Hepatocyte (in vitro differentiated cells): Measurements from ENCODE around the gene NAP1L2. TPM values are rescaled to one million over a fixed set of nuclear protein-coding genes. Genes with fewer than 3 reads are reported as not detected.
"Not testable (repeated sequence)": the region's sequence is repeated elsewhere in the genome, so short reads cannot be mapped to it uniquely, and the experiment has no call there.

Experiments
- DNase-seq: peaks from one replicate; pipeline ENCODE4 v3.0.0-alpha.2; 2016; ENCODE audit warnings: low spot score
- H2AFZ ChIP-seq: fragments of 200-600 bp; sonication (generic); 2 replicates; pipeline ENCODE4 v1.6.0; 2016; ENCODE audit warnings: antibody characterized with exemption, mild to moderate bottlenecking
- H3K27ac ChIP-seq: fragments of 200-600 bp; sonication (generic); 2 replicates; pipeline ENCODE4 v1.5.1; 2016; ENCODE audit warnings: mild to moderate bottlenecking
- H3K27me3 ChIP-seq: fragments of 200-600 bp; sonication (generic); 2 replicates; pipeline ENCODE4 v1.6.1; 2016
- H3K36me3 ChIP-seq: fragments of 200-600 bp; sonication (generic); replicated peaks from 2 replicates; pipeline ENCODE4 v1.5.1; 2016; ENCODE audit warnings: low read depth; ENCODE audit not compliant: insufficient read depth
- H3K4me1 ChIP-seq: fragments of 200-600 bp; sonication (generic); 2 replicates; pipeline ENCODE4 v1.5.1; 2016; ENCODE audit warnings: mild to moderate bottlenecking, moderate library complexity; ENCODE audit not compliant: insufficient read depth
- H3K4me2 ChIP-seq: fragments of 200-600 bp; sonication (generic); 2 replicates; pipeline ENCODE4 v1.6.0; 2016
- H3K4me3 ChIP-seq: fragments of 200-600 bp; sonication (generic); 2 replicates; pipeline ENCODE4 v1.5.1; 2016; ENCODE audit warnings: mild to moderate bottlenecking
- H3K79me2 ChIP-seq: fragments of 200-600 bp; sonication (generic); 2 replicates; pipeline ENCODE4 v1.6.0; 2017; ENCODE audit warnings: mild to moderate bottlenecking
- H3K9me2 ChIP-seq: fragments of 200-600 bp; sonication (generic); replicated peaks from 2 replicates; pipeline ENCODE4 v1.6.0; 2017; ENCODE audit warnings: mild to moderate bottlenecking; ENCODE audit not compliant: insufficient read depth
- H3K9me3 ChIP-seq: fragments of 200-600 bp; sonication (generic); 2 replicates; pipeline ENCODE4 v1.5.1; 2016; ENCODE audit warnings: low read depth, mild to moderate bottlenecking
- H4K20me1 ChIP-seq: fragments of 200-600 bp; sonication (generic); 2 replicates; pipeline ENCODE4 v1.6.0; 2016; ENCODE audit warnings: mild to moderate bottlenecking; ENCODE audit not compliant: insufficient read depth, poor library complexity, severe bottlenecking
- CTCF ChIP-seq: fragments of 200-600 bp; sonication (generic); IDR thresholded peaks from 2 replicates; pipeline ENCODE4 v1.5.1; 2016; ENCODE audit warnings: antibody characterized with exemption, mild to moderate bottlenecking; ENCODE audit not compliant: poor library complexity
- EZH2 ChIP-seq: fragments of 200-600 bp; sonication (generic); IDR thresholded peaks from 2 replicates; pipeline ENCODE4 v1.6.1; 2016; ENCODE audit warnings: antibody characterized with exemption, mild to moderate bottlenecking, borderline replicate concordance
- EZH2phosphoT487 ChIP-seq: fragments of 200-600 bp; sonication (generic); IDR thresholded peaks from one replicate; pipeline ENCODE4 v1.6.1; 2018; ENCODE audit warnings: antibody characterized with exemption, mild to moderate bottlenecking, low read depth, moderate library complexity; ENCODE audit not compliant: unreplicated experiment, severe bottlenecking
- WGBS: methylation state at CpG from one replicate; pipeline ENCODE4 v1.1.6; 2016; ENCODE audit warnings: low lambda C conversion rate; ENCODE audit errors: missing lambda C conversion rate; 5-methylcytosine and 5-hydroxymethylcytosine counted together
- polyA plus RNA-seq: library from polyadenylated mRNA; unstranded; fragments of >200 nt; fragmentation: Nextera tagmentation; extraction: Ambion mirVana; gene quantifications from 2 replicates; pipeline ENCODE4 v1.2.1, GENCODE V29; 2016
- total RNA-seq: library from RNA; depleted of rRNA; stranded (reverse); fragments of >200 nt; gene quantifications from 2 replicates; pipeline ENCODE4 v1.2.3, GENCODE V29; 2014

NAP1L2 gene
- total and polyA plus RNA-seq, 2 experiments from 2014 or later, result 1.0 to 2.3 TPM

GRCh38 chrX:73182502-73183114 lies 32.0 kb downstream of the NAP1L2 start:
- Histone ChIP-seq H3K9me3 (no peaks in the 10 kb centered on the region), H3K27ac (no peak overlapping the region), H3K36me3 (no peaks in the 10 kb centered on the region), H3K4me2 (no peak overlapping the region), H3K79me2 (no peaks in the 10 kb centered on the region), H3K4me1 (no peaks in the 10 kb centered on the region), H2AFZ (no peak overlapping the region), H3K4me3 (no peak overlapping the region), H4K20me1 (no peaks in the 10 kb centered on the region), H3K27me3 (no peaks in the 10 kb centered on the region), H3K9me2 (no peaks in the 10 kb centered on the region)
- WGBS, result 74% methylated on average over 6 of the region's 6 CpGs
- no peak for DNase-seq
- TF ChIP-seq EZH2phosphoT487 (no peak), EZH2 (no peak), CTCF (no peak)

- not testable (repeated sequence) for H3K79me2 ChIP-seq, H3K27ac ChIP-seq, H3K36me3 ChIP-seq, H3K4me3 ChIP-seq, H3K9me2 ChIP-seq, DNase-seq, H3K9me3 ChIP-seq, H2AFZ ChIP-seq, H4K20me1 ChIP-seq, H3K27me3 ChIP-seq, H3K4me2 ChIP-seq, H3K4me1 ChIP-seq
- WGBS, result 62% methylated on average over 1 of the region's 1 CpG
These were observed 45.7 kb downstream of the NAP1L2 start for GRCh38 chrX:73168945-73169344.

Other genes starting within 250 kb of the NAP1L2 start
- not detected in 2 replicates for gene PABPC1L2B, start 211.9 kb downstream of the NAP1L2 start, total RNA-seq
- gene PABPC1L2B, start 211.9 kb downstream of the NAP1L2 start, polyA plus RNA-seq, result not detected in 2 replicates
- not detected in 2 replicates for gene PABPC1L2A, start 135.3 kb downstream of the NAP1L2 start, total RNA-seq
- not detected in 2 replicates for gene PABPC1L2A, start 135.3 kb downstream of the NAP1L2 start, polyA plus RNA-seq
- not detected in 2 replicates for gene CDX4, start 232.2 kb upstream of the NAP1L2 start, total RNA-seq
- gene CDX4, start 232.2 kb upstream of the NAP1L2 start, polyA plus RNA-seq, result not detected in 2 replicates